ENCODE results near the gene CDC25B. TPM values are rescaled to one million over a fixed set of nuclear protein-coding genes. Genes with fewer than 3 reads are reported as not detected.

CDC25B gene
- total and polyA plus RNA-seq, 2 of the 13 experiments (the other 11 are each of a cell fraction or from before 2014, with no cell fraction given), result 14.5 to 19.4 TPM

- TF ChIP-seq ZNF318 (CRISPR knock-in tag; IDR thresholded peaks at IDR 0.05) (no peak; the same call in 1 of the 2 replicates), DPF2 (CRISPR knock-in tag; IDR thresholded peaks at IDR 0.05; ENCODE audit: borderline replicate concordance, low read depth) (0 out of 2 replicates have a peak, but pooled peaks have one; percentile 15), SKIL (CRISPR knock-in tag; IDR thresholded peaks at IDR 0.05; ENCODE audit: borderline replicate concordance) (no peak), SIN3B (IDR thresholded peaks at IDR 0.05; ENCODE audit: low read length) (no peak), TCF7 (IDR thresholded peaks at IDR 0.05; ENCODE audit: low read depth) (no peak), ZNF552 (CRISPR knock-in tag; IDR thresholded peaks at IDR 0.05; ENCODE audit: borderline replicate concordance) (no peak), ZNF746 (CRISPR knock-in tag; IDR thresholded peaks at IDR 0.05) (no peak; the same call in 1 of the 2 replicates), SOX6 (IDR thresholded peaks at IDR 0.05) (no peak), SOX6 (CRISPR knock-in tag; IDR thresholded peaks at IDR 0.05) (peak; percentile 54; the same call in 1 of the 2 replicates), KAT2B (IDR thresholded peaks at IDR 0.05; ENCODE audit: borderline replicate concordance, low read depth, low read length) (no peak), STAT6 (CRISPR knock-in tag; IDR thresholded peaks at IDR 0.05; ENCODE audit: borderline replicate concordance) (peak; percentile 51; the same call in 1 of the 2 replicates), ZSCAN29 (CRISPR knock-in tag; conservative IDR thresholded peaks at IDR 0.05) (0 out of 2 replicates have a peak, but pooled peaks have one; percentile 34), ZNF414 (CRISPR knock-in tag; IDR thresholded peaks at IDR 0.05) (peak; percentile 94), RFX1 (IDR thresholded peaks at IDR 0.05) (no peak)
Measured at GRCh38 chr20:3818155-3819151, 22.3 kb downstream of the CDC25B start (continued).

All from HepG2 (cell line).